HG03103 (cell line): Measurements from ENCODE around the gene RNF207.

Experiments used
- ATAC-seq: cut with Tn5 transposase; IDR thresholded peaks from one replicate; pipeline ENCODE4 v1.9.1; 2021; ENCODE audit warnings: low read depth; ENCODE audit not compliant: unreplicated experiment

RNF207 gene

GRCh38 chr1:6265151-6265550 is 59.2 kb downstream of the RNF207 start:
- no peak for ATAC-seq

- no peak for ATAC-seq
These were observed 60.7 kb downstream of the RNF207 start for GRCh38 chr1:6266641-6267040.

GRCh38 chr1:6267686-6268322 is 61.9 kb downstream of the RNF207 start:
- no peak for ATAC-seq

- no peak for ATAC-seq
These were observed 62.5 kb downstream of the RNF207 start for GRCh38 chr1:6268415-6268814.

- no peak for ATAC-seq
These were observed 63.4 kb downstream of the RNF207 start for GRCh38 chr1:6269296-6269695.

- no peak for ATAC-seq
These were observed 63.9 kb downstream of the RNF207 start for GRCh38 chr1:6269720-6270400.

DNA sequence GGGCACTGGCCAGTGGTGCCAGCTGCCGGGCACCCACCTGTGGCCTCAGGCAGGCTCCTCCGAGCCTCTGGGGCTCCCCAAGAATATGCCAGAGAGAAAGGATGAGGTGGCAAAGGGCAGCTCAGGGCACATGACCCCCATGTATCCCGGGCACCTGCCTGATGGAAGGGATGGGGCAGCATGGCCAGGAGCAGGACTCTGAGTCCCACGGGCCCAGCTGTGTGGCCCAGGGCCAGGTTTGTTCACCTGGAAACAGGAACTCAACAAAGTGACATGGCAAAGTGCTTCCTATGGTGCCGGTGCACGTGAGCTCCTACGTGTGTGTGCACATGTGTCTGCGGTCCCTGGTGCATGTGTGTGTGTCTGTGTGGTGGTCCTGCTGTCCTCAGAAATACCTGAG is 64.5 kb downstream of the RNF207 start:
- no peak for ATAC-seq
